HEK293 (cell line): Measurements from ENCODE around the gene SPRED3.

ENCODE experiments used
- BCL11A ChIP-seq: fragments of 450-650 bp; formaldehyde crosslinking; IDR thresholded peaks from 2 replicates; pipeline ENCODE4 v1.5.1; 2016; ENCODE audit warnings: low read depth, missing biosample characterization, missing genetic modification characterization
- CTCF ChIP-seq: fragments of 450-650 bp; formaldehyde crosslinking; IDR thresholded peaks from 2 replicates; pipeline ENCODE4 v1.5.1; 2016; ENCODE audit warnings: missing biosample characterization, missing genetic modification characterization
- KLF9 ChIP-seq: fragments of 450-650 bp; formaldehyde crosslinking; IDR thresholded peaks from 2 replicates; pipeline ENCODE4 v1.5.1; 2016; ENCODE audit warnings: missing biosample characterization, missing genetic modification characterization, low read depth
- PBX3 ChIP-seq: sonication (generic); formaldehyde crosslinking; IDR thresholded peaks from 2 replicates; pipeline ENCODE4 v1.8.1; 2022; ENCODE audit warnings: mild to moderate bottlenecking, moderate library complexity, missing genetic modification reagents
- YY1 ChIP-seq: fragments of 450-650 bp; formaldehyde crosslinking; IDR thresholded peaks from 2 replicates; pipeline ENCODE4 v1.5.1; 2018; ENCODE audit warnings: missing biosample characterization, missing genetic modification characterization
- ZBTB48 ChIP-seq: fragments of 450-650 bp; formaldehyde crosslinking; IDR thresholded peaks from 2 replicates; pipeline ENCODE4 v1.5.1; 2016; ENCODE audit warnings: missing biosample characterization, missing genetic modification characterization
- ZBTB8A ChIP-seq: fragments of 450-650 bp; formaldehyde crosslinking; IDR thresholded peaks from 2 replicates; pipeline ENCODE4 v1.5.1; 2016; ENCODE audit warnings: missing biosample characterization, missing genetic modification characterization
- ZNF174 ChIP-seq: fragments of 450-650 bp; formaldehyde crosslinking; IDR thresholded peaks from 2 replicates; pipeline ENCODE4 v1.5.0; 2017; ENCODE audit warnings: missing biosample characterization, mild to moderate bottlenecking, missing genetic modification characterization
- TF ChIP-seq, protein P1 (sequence below): fragments of 450-650 bp; formaldehyde crosslinking; IDR thresholded peaks from 2 replicates; pipeline ENCODE4 v1.5.1; 2016; ENCODE audit warnings: missing biosample characterization, missing genetic modification characterization

DNA sequence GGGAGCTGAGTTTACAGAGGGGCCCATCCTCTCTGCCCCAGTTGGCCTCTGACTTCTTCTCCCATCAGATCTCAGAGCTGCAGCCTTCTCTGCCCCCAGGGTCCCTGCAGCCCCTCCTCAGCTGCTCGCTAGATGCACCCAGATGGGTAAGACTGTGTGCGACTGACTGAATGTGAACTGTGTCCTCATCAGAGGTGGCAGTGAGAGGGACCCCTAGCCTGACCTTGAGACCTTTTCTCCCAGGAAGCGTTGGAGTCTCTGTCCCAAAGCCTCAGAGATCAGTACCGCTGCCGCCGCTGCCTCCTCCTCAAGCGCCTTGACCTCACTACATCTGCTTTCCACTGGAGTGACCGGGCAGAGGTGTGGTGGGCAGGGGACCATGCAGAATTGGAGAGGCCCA is 16.8 kb downstream of the SPRED3 start:
- TF ChIP-seq ZNF174 (no peak), ZBTB8A (tag by site-specific recombination) (no peak), BCL11A (tag by site-specific recombination) (no peak), YY1 (no peak), CTCF (tag by site-specific recombination) (no peak), ZBTB48 (tag by site-specific recombination) (no peak), PBX3 (no peak), KLF9 (tag by site-specific recombination) (no peak)
- TF ChIP-seq, protein P1, sequence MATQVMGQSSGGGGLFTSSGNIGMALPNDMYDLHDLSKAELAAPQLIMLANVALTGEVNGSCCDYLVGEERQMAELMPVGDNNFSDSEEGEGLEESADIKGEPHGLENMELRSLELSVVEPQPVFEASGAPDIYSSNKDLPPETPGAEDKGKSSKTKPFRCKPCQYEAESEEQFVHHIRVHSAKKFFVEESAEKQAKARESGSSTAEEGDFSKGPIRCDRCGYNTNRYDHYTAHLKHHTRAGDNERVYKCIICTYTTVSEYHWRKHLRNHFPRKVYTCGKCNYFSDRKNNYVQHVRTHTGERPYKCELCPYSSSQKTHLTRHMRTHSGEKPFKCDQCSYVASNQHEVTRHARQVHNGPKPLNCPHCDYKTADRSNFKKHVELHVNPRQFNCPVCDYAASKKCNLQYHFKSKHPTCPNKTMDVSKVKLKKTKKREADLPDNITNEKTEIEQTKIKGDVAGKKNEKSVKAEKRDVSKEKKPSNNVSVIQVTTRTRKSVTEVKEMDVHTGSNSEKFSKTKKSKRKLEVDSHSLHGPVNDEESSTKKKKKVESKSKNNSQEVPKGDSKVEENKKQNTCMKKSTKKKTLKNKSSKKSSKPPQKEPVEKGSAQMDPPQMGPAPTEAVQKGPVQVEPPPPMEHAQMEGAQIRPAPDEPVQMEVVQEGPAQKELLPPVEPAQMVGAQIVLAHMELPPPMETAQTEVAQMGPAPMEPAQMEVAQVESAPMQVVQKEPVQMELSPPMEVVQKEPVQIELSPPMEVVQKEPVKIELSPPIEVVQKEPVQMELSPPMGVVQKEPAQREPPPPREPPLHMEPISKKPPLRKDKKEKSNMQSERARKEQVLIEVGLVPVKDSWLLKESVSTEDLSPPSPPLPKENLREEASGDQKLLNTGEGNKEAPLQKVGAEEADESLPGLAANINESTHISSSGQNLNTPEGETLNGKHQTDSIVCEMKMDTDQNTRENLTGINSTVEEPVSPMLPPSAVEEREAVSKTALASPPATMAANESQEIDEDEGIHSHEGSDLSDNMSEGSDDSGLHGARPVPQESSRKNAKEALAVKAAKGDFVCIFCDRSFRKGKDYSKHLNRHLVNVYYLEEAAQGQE (tag by site-specific recombination) = no peak
